Fibroblast of skin of left quadriceps (primary cell): ENCODE results near the gene SLC39A11.
"Not testable (repeated sequence)": the region's sequence is repeated elsewhere in the genome, so short reads cannot be mapped to it uniquely, and the experiment has no call there.

Experiments
- DNase-seq, 2 experiments: peaks; one replicate each; pipeline ENCODE4 v3.0.0-alpha.2; 2013; ENCODE audit warnings: low read depth in 2 of 2

The SLC39A11 gene

DNA sequence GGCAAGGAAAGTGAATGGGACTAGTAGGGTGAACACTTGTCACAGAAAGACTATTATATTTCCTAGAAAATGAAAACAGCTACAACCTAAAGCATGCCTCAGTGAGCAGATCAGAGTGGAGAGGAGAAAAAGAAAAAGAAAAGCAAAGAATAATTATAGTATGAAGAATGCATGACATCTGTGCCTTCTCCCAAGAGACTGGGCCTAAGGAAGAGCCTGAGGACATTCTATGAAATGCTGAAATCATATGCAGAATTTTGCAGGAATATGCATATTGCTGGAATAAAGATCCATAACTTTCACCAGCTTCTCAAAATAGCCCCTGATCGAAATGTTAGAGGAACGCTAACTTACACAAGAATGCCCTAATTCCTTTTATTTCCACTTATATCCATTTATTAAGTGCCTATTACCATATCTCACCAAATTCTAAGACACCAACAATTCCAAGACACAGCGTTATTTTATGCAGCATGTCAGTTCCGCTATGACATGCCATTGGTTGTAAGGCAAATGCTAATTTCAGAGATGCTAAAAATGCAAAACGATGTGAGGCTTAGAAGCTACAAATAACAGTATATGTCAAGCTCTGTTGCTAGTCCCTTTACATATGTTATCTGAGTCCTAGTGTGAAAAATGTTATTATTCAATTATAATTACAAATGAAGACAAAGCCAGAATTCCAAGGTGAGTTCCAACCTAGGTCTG is 171.0 kb downstream of the SLC39A11 start:
- no peak for DNase-seq

DNA sequence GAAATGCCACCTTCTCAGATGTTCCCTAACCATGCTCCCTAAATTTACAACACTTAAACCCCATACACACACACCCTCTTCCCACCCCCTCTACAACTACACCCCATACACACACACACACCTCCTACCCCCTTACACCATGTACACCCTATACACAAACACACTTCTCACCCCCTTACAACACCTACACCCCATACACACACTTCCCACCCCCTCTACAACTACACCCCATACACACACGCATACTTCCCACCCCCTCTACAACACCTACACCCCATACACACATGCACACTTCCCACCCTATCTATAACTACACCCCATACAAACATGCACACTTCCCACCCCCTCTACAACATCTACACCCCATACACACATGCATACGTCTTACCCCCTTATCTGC is 172.0 kb downstream of the SLC39A11 start:
- DNase-seq = no peak

DNA sequence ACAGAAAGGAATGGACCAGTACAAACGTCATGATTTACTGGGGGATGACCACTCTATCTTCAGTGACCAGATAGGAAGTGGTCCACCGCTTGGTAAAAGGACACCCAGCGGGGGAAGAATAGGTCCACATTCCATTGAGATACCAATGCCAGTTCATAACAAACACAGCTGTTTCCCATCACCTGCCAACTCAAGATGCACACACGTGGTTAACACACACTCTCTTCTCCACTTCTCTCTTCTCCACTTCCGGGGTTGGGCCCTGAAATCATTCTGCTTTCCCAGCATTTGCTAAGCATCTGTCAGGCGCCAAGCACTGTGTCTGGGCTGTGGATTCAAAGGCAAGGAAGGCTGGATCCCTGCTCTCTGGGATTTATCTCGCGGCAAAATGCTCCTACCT is 175.5 kb downstream of the SLC39A11 start:
- peak in 1 of 2 experiments; percentile 1 for DNase-seq

DNA sequence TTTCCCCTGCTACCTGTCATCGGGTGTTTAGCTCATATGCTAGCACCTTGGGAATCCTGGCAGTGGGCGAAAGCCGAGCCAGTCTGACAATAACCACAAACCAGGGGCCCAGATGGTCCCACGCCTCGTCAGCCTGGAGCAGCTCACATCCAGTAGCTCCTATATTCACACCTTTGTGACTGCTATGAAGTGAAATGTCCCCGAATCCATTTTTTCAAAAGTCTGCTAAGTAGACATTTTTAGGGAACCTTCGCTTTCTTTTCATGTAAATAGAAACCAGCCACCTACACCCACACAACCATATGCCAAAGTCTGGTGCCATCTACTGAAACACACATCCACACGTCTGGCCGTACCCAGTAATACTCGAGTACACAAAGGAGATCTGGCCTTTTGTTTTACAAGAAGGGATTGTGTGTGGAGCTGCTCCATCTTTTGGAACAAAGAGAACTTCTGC is 176.8 kb downstream of the SLC39A11 start:
- no peak for DNase-seq

DNA sequence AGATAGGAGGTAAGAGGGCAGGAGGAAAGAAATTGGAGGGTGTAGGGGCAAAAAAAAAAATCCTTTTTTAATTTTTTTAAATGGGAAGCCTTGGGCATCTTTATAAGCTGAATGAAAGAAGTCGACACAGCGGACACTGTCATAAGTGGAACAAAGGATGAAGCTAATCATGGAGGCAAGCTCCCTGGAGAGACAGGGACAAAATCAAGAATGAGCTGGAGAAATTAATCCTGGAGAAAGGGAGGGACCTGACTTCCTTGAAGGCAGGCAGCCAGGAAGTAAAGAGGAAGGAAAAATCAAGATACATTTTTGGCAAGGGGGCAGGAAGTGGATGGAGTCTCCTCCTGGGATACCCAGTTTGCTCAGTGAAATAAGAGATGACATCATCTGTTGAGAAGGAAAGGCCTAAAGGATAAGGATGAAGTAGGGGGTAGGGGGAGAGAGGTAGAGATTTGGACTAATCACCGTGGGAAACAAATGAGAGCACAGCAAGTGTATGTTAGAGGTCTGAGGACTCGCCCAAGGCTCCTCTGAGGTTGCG is 179.3 kb downstream of the SLC39A11 start:
- no peak for DNase-seq

DNA sequence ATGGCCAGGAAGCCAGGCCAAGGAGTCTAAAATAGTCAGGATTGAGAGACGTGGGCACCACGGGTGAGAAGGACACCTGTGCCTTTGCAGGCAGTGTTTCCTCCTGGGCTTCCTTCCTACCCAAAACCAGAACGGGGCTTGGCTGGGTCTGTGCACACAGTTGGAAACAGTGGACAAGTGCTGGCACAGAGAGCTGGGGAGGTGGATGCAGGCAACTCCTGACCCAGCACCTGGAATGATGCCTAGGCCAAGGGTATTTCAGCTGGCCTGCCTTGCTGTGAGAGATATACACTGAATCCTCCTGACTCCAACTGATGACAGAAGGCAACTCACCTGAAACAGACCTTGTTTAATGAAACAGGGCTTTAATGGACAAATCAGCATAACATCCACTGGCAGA is 186.2 kb downstream of the SLC39A11 start:
- DNase-seq = no peak

DNA sequence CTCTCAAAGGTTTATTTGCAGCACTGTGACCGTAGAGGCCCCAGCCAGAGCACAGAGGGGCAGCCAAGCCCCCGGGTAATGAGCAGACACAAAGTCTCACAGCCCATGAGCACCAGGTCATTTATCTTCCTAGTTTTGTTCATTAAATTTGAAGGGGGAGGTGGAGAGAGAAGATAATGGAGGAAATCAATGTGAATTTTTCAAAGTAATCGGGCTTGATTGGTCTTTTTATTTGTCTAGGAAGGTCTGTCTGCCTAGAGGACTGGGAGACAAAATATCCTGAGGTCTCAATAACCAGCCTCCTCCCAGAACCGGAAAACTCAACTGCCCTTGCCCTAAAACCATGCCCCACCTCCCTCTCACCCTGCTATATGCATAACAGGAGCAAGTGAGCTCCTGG is 189.0 kb downstream of the SLC39A11 start:
- no peak for DNase-seq

DNA sequence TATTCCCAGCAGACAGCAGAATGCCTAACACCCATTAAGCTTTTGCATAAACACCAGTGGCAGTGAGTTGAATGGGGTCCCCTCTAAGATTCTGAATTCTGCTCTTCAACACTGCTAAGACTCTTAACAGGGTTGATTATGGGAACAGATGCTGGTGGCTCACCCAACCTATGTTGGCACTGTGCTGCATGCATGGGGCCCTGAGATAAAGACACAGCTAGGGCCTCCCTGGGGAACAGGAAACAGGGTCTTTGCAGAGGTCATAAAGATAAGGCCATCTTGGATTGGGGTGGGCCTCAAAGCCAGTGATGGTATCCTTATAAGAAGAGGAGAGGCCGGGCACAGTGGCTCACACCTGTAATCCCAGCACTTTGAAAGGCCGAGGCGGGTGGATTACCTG is 190.8 kb downstream of the SLC39A11 start:
- DNase-seq = no peak

DNA sequence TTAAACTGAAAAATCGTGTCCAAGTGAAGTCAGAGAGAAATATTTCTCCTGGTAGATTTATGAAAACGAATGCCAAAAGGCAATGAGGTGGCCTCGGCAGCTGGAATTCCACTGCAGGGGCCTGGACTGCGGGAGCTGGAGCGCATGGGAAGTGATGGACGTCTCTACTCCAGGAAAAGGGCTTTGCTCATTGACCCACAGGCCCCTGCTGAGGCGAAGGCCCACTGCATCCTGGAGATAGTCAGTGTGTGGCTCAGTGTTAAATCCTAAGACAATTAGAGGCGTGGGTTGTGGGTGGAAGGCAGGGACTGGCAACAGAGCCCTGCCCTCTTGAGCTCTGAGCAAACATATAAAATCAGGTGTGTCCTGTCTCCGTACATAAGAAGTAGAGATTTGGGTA is 191.4 kb downstream of the SLC39A11 start:
- DNase-seq = no peak

DNA sequence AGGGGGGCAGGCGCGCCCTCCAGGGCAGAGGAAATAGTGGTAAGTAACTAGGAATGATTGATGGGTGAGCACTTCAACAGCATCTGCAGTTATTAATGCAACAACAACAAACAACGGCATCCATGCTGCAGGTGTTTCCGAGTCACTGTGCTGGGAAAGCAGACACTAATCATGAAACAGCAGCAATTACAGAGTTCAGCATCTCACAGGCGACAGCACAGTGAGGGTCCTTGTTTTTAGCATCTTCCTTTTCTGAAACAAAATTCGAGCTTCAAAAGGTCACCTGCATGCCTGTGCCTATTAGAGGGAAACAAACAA is 191.9 kb downstream of the SLC39A11 start:
- no peak for DNase-seq

DNA sequence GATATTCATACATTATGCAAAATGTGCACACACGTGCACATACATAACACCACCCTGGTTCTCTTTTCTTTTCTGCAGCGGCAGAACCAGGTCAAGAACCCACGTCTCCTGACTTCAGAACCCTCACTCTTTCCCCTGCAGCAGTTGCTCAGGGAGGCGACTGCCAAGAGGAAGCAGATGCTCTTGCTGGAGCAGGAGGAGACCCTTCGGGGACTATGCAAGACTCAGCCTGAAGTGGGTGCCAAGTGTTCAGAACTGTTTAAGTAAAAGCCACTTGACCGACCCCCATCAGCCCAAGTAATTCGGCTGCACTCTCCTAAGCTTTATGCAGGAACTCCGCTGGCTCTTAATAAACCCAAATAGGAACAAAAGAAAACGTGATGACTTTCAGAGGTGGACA is 193.8 kb downstream of the SLC39A11 start:
- no peak for DNase-seq

DNA sequence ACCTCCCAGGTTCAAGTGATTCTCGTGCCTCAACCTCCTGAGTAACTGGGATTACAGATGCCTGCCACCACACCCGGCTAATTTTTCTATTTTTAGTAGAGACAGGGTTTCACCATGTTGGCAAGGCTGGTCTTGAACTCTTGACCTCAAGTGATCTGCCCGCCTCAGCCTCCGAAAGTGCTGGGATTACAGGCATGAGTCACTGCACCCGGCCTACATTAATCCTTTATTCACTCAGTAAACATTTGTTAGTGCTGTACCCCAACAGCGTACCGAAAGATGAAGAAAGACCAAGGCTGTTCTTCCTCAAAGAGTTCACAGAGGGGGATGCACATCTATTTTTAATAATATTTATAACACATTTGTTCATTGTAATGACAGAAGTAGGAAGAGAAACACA is 196.2 kb downstream of the SLC39A11 start:
- not testable (repeated sequence) for DNase-seq

DNA sequence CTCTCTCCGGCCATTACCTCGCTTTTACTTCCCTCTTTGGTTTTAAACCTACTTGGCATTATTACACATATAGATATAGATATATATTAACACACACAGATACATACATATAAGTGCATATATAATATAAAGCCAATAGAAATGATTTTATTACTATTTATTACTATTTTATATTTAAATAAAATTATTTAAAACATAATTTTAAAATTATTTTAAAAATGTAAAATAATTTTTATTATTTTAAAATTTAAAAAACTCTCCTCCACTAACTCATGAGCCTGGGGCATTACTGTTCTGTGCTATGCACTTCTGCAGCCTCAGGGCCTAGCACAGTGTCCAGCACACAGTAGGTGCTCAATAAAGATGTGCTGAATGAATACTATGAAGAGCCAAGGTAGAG is 200.9 kb downstream of the SLC39A11 start:
- DNase-seq = no peak

DNA sequence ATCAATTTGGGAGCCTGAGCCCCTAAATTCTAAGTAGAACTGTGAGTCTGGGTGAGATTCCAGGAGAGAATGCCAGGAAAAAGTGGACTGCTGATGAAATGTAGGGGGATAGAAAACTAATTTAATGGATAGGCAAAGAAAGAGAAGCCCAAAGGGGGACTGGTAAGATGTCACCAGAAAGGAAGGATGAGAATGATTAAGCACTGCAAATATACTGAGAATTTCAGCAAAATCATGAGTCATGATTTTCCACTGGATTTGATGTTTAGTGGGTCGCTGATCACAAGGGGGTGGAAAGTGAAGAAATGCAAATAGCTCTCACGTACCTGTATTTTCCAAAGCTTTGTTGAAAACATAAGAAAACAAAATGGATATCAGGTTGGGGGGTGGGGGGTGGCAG is 201.8 kb downstream of the SLC39A11 start:
- DNase-seq = peak; percentile 15 to 22

DNA sequence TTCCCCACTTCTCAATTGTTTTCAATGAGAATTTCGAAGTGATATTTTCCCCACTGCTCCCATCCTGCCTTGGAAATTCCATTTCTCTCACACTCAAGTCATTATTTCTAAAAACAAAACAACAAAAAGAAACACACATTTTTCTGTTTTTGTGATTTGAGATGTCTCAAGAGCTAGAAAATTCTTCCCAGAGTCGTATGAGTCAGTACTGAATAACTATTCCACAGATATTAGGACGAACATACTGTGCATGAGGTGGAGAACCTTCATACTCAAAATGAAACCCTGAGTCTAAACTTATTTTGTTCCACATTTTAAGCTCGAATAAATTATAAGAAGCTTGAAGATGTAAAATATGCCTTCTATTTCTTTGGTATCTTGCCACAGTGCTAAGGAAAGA is 204.6 kb downstream of the SLC39A11 start:
- no peak for DNase-seq

DNA sequence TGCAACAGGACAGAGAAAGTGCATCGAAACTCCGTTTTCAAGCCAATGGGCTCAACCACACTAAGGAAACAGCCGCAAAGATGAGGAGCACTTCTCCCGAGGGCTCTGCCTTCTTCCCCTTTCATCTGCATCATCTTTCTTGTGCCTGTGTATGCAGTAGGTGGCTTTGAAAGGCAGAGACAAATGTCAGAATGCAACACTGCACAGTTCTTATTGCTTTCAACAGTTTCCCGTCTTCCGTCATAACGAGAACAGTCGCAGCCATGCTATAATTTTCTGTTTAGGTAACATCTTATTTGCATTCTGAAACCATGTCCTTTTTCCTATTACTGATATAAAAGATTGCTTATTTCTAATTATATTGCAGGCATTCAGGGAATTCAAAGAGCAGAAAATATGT is 205.2 kb downstream of the SLC39A11 start:
- DNase-seq = no peak

DNA sequence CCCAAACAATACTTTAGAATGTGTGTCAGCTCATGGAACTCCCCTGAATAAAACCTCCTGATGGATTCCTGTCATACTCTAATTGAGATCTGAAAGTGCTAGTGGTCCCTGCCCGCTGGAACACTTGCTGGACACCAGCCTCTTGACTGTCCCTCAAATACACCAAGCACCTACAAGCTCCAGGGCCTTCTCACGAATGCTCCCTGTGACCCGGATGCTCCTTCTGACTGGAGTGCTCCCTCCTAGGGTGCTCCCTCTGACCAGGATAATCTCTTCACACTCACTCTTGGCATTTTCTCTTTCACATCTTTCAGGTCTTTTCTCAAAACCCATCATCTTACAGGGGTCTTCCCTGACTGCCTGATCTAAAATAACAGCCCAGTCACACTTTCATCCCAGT is 205.9 kb downstream of the SLC39A11 start:
- no peak for DNase-seq

DNA sequence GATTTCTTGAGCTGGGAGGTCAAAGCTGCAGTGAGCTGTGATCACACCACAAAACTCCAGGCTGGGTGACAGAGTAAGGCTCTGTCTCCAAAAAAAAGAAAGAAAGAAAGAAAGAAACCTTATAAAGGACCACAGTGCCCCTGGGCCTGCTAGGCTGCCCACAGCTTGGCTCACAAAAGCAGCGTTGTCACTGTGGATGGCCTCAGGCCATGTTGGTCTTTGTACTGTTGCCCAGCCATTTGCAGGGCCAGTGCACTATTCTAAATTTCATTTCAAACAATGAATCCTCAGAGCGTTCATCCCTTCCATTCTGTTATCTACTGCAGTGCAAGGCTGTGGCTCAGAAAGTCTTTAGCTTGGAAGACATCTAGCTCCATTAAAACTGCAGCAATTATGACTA is 208.4 kb downstream of the SLC39A11 start:
- no peak for DNase-seq

DNA sequence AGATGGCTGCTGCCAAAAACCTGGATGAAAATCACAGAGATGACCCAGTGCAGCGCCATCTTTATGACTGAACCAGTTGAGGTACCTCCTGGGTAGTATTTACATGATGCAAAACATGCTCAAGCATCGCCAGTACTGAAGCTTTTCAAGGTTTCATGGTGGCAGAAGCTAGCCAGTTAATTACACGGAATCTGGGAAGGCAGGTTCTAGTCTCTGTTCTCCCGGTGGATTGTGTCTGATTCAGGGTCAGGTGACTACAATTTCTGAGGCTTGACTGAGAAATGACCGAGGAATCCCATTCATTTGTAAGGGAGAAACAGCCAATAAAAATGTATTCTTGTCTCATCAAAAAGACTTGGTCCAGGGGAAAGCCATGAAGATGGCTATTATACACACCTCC is 209.1 kb downstream of the SLC39A11 start:
- DNase-seq = no peak

DNA sequence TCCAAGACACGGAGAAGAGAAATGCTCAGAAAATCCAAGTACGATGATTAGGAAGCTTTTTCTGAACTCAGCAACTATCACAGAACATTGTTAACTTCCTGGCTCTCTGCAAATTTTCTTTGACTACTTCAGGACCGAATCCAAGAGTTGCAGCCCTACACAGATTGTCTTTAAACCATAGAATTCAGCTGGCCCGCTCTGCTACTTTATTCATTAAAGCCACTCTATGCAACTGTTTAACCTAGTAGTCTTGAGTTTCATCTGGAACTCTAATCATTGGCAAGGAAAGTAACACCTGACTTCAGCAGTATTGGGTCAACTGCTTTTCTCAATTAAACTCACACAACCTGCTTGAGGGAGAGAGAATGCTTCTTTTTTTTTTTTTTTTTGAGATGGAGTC is 210.1 kb downstream of the SLC39A11 start:
- no peak for DNase-seq

DNA sequence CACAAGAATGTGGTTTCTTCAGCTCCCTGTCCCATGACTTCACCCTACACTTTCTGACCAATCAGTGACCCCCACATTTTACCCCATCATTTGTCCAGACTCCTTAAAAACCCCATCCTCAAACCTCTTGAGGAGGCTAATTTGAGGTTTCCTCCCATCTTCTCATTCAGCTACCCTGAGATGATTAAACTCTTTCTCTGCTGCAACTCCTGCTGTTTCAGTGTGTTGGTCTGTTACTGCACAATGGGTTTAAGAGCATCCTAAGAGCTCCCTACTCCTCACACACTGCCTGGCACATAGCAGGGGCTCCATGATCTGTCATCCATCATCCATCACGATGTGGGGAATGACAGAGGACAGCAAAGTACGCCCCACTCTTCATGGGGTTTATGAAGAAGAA is 212.6 kb downstream of the SLC39A11 start:
- no peak for DNase-seq

DNA sequence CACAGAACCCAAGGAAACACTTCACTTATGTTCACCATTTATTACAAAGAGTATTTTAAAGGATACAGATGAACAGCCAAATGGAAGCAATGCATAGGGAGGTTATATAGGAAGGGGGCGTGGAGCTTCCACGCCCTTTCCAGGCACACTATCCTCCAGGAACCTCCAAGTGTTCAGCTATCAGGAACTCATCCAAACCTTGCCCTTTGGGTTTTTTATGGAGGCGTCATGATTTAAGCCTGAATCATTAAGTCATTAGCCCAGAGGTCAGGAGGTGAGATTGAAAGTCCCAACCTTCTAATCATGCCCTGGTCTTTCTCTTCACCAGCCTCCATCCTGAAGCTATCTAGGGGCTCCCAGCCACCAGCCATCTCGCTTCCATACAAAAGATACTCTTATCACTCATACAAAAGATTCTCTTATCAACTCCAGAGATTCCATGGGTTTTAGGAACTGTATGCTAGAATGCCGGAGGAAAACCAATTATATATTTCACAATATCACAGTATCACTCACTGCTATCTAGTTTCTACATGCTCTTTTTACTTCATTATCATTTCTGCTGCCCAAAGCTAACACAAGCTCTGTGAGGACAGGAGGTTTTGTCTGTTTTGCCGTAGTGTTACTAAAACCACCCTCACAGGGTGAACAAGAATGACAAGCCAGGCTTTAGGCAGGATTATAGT is 213.4 kb downstream of the SLC39A11 start:
- no peak for DNase-seq

DNA sequence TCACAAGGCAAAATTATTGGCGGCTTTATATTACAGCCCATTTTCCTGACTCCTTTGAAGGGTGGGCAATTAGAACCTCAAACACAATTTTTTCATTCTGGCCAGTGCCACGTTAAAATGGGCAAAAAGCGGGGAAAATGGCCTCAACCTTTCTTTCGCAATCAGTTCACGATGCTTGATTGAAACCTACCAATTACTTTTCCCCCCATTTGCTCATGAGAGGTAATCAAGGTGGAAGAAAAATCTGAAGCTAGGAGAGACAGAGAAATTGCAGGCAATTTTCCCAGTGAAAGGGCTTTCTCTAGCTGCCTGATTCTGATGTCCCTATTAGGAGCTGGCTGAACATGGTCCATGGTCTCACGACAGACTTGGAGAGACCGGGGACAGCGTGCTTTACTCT is 215.1 kb downstream of the SLC39A11 start:
- no peak for DNase-seq

DNA sequence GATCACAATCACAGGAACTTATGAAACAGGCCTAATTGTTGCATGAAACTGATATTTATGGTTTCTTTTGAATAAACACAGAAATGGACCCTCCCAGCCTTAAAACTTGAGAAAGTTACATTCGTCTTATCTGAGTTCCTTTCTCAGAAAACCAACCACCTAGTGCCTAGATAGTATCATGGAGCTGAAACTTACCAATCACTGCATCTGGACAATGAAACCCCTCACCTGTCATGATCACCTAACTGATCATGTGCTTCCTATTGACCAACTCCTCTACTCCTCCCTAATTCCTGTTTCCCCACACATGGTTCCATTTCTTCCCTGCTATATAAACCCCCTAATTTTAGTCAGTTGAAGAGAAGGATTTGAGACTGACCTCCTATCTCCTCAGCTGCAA is 216.1 kb downstream of the SLC39A11 start:
- DNase-seq = no peak
